ENCODE measurements around the gene GRIN1. TPM values are rescaled to one million over a fixed set of nuclear protein-coding genes. Genes with fewer than 3 reads are reported as not detected.

GRIN1 gene
- total and polyA plus RNA-seq, 2 of the 13 experiments (the other 11 are each of a cell fraction or from before 2014, with no cell fraction given), result 0.13 TPM; not detected in 1

GRCh38 chr9:137128158-137128861, 10.6 kb upstream of the GRIN1 start:
- Histone ChIP-seq H3K27me3 (ENCODE audit: control insufficient read depth in 1 of 2, insufficient read depth in 2 of 2, low read length in 2 of 2) (no peaks in the 10 kb centered on the region), H3K9me3 (ENCODE audit: low read length) (no peaks in the 10 kb centered on the region), H3K9ac (ENCODE audit: insufficient read depth, low read depth, low read length) (peak overlapping the region; percentile 80), H3K36me3 (replicated peaks in 1 of 2; ENCODE audit: control insufficient read depth in 1 of 2, insufficient read depth in 2 of 2, low read length in 2 of 2) (no peaks in the 10 kb centered on the region), H2AFZ (ENCODE audit: low read length) (no peak overlapping the region), H4K20me1 (ENCODE audit: insufficient read depth, low read length) (peaks cover 5% of the 10 kb centered on the region; the same call in 1 of the 2 replicates), H3K4me3 (replicated peaks in 1 of 3; ENCODE audit: insufficient read depth in 1 of 3, low read depth in 2 of 3, low read length in 3 of 3) (peak overlapping the region; percentile 75 to 90 (median 85)), H3K4me1 (ENCODE audit: insufficient read depth, low read length) (peaks cover 24% of the 10 kb centered on the region), H3K27ac (ENCODE audit: extremely low read length, insufficient read depth, low read length) (peak overlapping the region; percentile 82), H3K79me2 (ENCODE audit: insufficient read depth, low read length) (peaks cover 19% of the 10 kb centered on the region), H3K4me2 (ENCODE audit: low read depth, low read length) (peak overlapping the region; percentile 98)
- in situ Hi-C loops (cut with HindIII; ENCODE audit: extremely low pct_ligation_motif_present, low pct_unique_long_range_greater_than_20kb) (no loop called here), intact Hi-C loops (cut with micrococcal nuclease; ENCODE audit: unreplicated experiment) (no loop called here)
- TSS peak; percentile 62 for BruUV-seq (replicated peaks)
- FAIRE-seq (no peak), DNase-seq (ENCODE audit: low spot score) (no peak), ATAC-seq (peak; percentile 3; the same call in 1 of the 3 replicates)
- 1% methylated on average over 19 of the region's 19 CpGs for WGBS (ENCODE audit: low lambda C conversion rate)
- CTCF ChIA-PET (ENCODE audit: low intra/inter-chr PET ratio, low total read pairs), result no interaction called here
- POLR2A ChIA-PET, result interaction anchor here (0.6 to 2.2 kb wide), 15 partner anchors 12 to 148 kb away, joined by 3 to 16 read pairs (median 5); partner anchors contain the start of genes ENTPD2, MAN1B1, RNF224 and SSNA1
- TF ChIP-seq ZNF383 (CRISPR knock-in tag; IDR thresholded peaks at IDR 0.05; ENCODE audit: borderline replicate concordance) (no peak), MYNN (CRISPR knock-in tag; IDR thresholded peaks at IDR 0.05; ENCODE audit: low read depth) (no peak), MLLT10 (CRISPR knock-in tag; IDR thresholded peaks at IDR 0.05) (no peak), ZNF180 (CRISPR knock-in tag; IDR thresholded peaks at IDR 0.05; ENCODE audit: borderline replicate concordance, low read depth) (no peak), JDP2 (CRISPR knock-in tag; IDR thresholded peaks at IDR 0.05; ENCODE audit: borderline replicate concordance) (no peak), ARHGAP35 (CRISPR knock-in tag; IDR thresholded peaks at IDR 0.05; ENCODE audit: borderline replicate concordance) (no peak), SRF (IDR thresholded peaks at IDR 0.05; ENCODE audit: low read depth, low read length) (no peak), ZNF709 (CRISPR knock-in tag; IDR thresholded peaks at IDR 0.05) (no peak), ZBTB7B (CRISPR knock-in tag; IDR thresholded peaks at IDR 0.05) (no peak), KDM5A (IDR thresholded peaks at IDR 0.05; ENCODE audit: borderline replicate concordance, low read length) (no peak), POLR2A (IDR thresholded peaks at IDR 0.05; ENCODE audit: insufficient read depth in 1 of 2, low read depth in 2 of 2, low read length in 2 of 2) (no peak), ZFP82 (CRISPR knock-in tag; IDR thresholded peaks at IDR 0.05; ENCODE audit: borderline replicate concordance) (no peak), ZBTB46 (CRISPR knock-in tag; IDR thresholded peaks at IDR 0.05; ENCODE audit: borderline replicate concordance) (no peak), CAMTA2 (CRISPR knock-in tag; IDR thresholded peaks at IDR 0.05; ENCODE audit: borderline replicate concordance) (no peak), ZNF678 (CRISPR knock-in tag; IDR thresholded peaks at IDR 0.05) (0 out of 2 replicates have a peak, but pooled peaks have one; percentile 50), HIVEP1 (CRISPR knock-in tag; IDR thresholded peaks at IDR 0.05) (no peak), ZNF432 (CRISPR knock-in tag; IDR thresholded peaks at IDR 0.05; ENCODE audit: borderline replicate concordance) (no peak), ZNF343 (CRISPR knock-in tag; IDR thresholded peaks at IDR 0.05) (0 out of 2 replicates have a peak, but pooled peaks have one; percentile 14), ZNF570 (CRISPR knock-in tag; IDR thresholded peaks at IDR 0.05; ENCODE audit: borderline replicate concordance) (0 out of 2 replicates have a peak, but pooled peaks have one; percentile 19), EP300 (IDR thresholded peaks at IDR 0.05; ENCODE audit: low read depth in 2 of 2, low read length in 2 of 2) (no peak), EP300 (CRISPR knock-in tag; IDR thresholded peaks at IDR 0.05; ENCODE audit: borderline replicate concordance) (no peak)
- TF ChIP-seq, protein P1, sequence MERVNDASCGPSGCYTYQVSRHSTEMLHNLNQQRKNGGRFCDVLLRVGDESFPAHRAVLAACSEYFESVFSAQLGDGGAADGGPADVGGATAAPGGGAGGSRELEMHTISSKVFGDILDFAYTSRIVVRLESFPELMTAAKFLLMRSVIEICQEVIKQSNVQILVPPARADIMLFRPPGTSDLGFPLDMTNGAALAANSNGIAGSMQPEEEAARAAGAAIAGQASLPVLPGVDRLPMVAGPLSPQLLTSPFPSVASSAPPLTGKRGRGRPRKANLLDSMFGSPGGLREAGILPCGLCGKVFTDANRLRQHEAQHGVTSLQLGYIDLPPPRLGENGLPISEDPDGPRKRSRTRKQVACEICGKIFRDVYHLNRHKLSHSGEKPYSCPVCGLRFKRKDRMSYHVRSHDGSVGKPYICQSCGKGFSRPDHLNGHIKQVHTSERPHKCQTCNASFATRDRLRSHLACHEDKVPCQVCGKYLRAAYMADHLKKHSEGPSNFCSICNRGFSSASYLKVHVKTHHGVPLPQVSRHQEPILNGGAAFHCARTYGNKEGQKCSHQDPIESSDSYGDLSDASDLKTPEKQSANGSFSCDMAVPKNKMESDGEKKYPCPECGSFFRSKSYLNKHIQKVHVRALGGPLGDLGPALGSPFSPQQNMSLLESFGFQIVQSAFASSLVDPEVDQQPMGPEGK (CRISPR knock-in tag; IDR thresholded peaks at IDR 0.05), result no peak

Data from HepG2 (cell line).